ENCODE data around the gene HTR3D.

- TF ChIP-seq CTCF (conservative IDR thresholded peaks at IDR 0.05; ENCODE audit: low read depth in 2 of 2) (no peak), EZH2 (IDR thresholded peaks at IDR 0.05; ENCODE audit: low read depth, unreplicated experiment) (no peak), POLR2AphosphoS5 (IDR thresholded peaks at IDR 0.05; ENCODE audit: low read depth) (no peak), NANOG (IDR thresholded peaks at IDR 0.05; ENCODE audit: borderline replicate concordance) (no peak), REST (IDR thresholded peaks at IDR 0.05; ENCODE audit: unreplicated experiment) (no peak), JUNB (IDR thresholded peaks at IDR 0.05; ENCODE audit: unreplicated experiment) (no peak), CREB1 (CRISPR knock-in tag; IDR thresholded peaks at IDR 0.05; ENCODE audit: low read depth) (no peak), EZH2phosphoT487 (IDR thresholded peaks at IDR 0.05; ENCODE audit: unreplicated experiment) (no peak), STAT1 (IDR thresholded peaks at IDR 0.05; ENCODE audit: unreplicated experiment) (no peak), ZNF114 (CRISPR knock-in tag; IDR thresholded peaks at IDR 0.05) (no peak), ETS1 (IDR thresholded peaks at IDR 0.05) (no peak), ZNF331 (CRISPR knock-in tag; IDR thresholded peaks at IDR 0.05; ENCODE audit: low read depth) (no peak)
Observed at GRCh38 chr3:184022323-184022722, 9.2 kb upstream of the HTR3D start.
